Measurements from ENCODE around the gene HDGFL2. TPM values are rescaled to one million over a fixed set of nuclear protein-coding genes. Genes with fewer than 3 reads are reported as not detected.

Gene HDGFL2
- total RNA-seq, 1 experiment from 2014 or later: 108 TPM

- Histone ChIP-seq H3K79me1 (ENCODE audit: insufficient read depth, low read depth, low read length, poor library complexity, severe bottlenecking) (no peaks in the 10 kb centered on the region), H2BK120ac (ENCODE audit: low read depth, low read length, poor library complexity, severe bottlenecking) (no peak overlapping the region), H4K8ac (replicated peaks; ENCODE audit: insufficient read length, low read depth, low read length) (no peak overlapping the region), H2BK5ac (ENCODE audit: insufficient read length, low read length) (no peak overlapping the region), H2AFZ (ENCODE audit: low read length) (no peak overlapping the region), H3K56ac (ENCODE audit: insufficient read length, low read depth, low read length) (no peak overlapping the region), H2BK12ac (ENCODE audit: insufficient read length, low read depth, low read length) (no peak overlapping the region), H3K4me1 (ENCODE audit: insufficient read depth, low read length) (no peaks in the 10 kb centered on the region), H3K27me3 (ENCODE audit: insufficient read depth, low read length) (no peaks in the 10 kb centered on the region), H4K5ac (ENCODE audit: insufficient read length, low read depth, low read length) (no peak overlapping the region), H2AK5ac (ENCODE audit: insufficient read length, low read length) (no peak overlapping the region), H3K14ac (ENCODE audit: insufficient read depth, low read length) (no peak overlapping the region), H2BK20ac (ENCODE audit: low read depth, low read length, poor library complexity, severe bottlenecking) (no peak overlapping the region), H3K4ac (ENCODE audit: low read depth, low read length) (no peak overlapping the region), H3K9me3 (ENCODE audit: control insufficient read depth, low read depth, low read length) (no peaks in the 10 kb centered on the region), H3K23me2 (ENCODE audit: insufficient read length, low read depth, low read length, poor library complexity, severe bottlenecking) (no peaks in the 10 kb centered on the region), H4K91ac (ENCODE audit: insufficient read length, low read depth, low read length) (no peak overlapping the region), H3K18ac (ENCODE audit: insufficient read length, low read depth, low read length) (no peak overlapping the region), H3T11ph (ENCODE audit: low read length) (no peak overlapping the region), H3K27ac (ENCODE audit: insufficient read length, low read depth, low read length) (no peak overlapping the region), H3K9ac (ENCODE audit: extremely low read depth, insufficient read length, low read length) (no peak overlapping the region), H3K79me2 (ENCODE audit: insufficient read depth, low read length) (no peaks in the 10 kb centered on the region), H3K23ac (ENCODE audit: insufficient read length, low read depth, low read length) (no peak overlapping the region), H3K4me2 (ENCODE audit: insufficient read depth, insufficient read length, low read length) (no peak overlapping the region), H2BK15ac (ENCODE audit: low read depth, low read length) (no peak overlapping the region), H4K20me1 (ENCODE audit: control insufficient read depth, insufficient read depth, insufficient read length) (peaks cover 3% of the 10 kb centered on the region)
- TF ChIP-seq CTCF (conservative IDR thresholded peaks at IDR 0.05): no peak
- peaks cover 20 to 48% (median 42%) of the 10 kb centered on the region in 3 experiments; a peak in 6 of 7 replicates for H3K36me3 Mint-ChIP-seq (ENCODE audit: insufficient read depth in 1 of 3, low read depth in 3 of 3)
- no CpG with 5 or more reads among the region's 8 CpGs for WGBS (ENCODE audit: extremely low coverage, insufficient read length, low lambda C conversion rate)
- H3K4me3 Mint-ChIP-seq: no peak overlapping the region
- no peak for DNase-seq
- H3K4me1 Mint-ChIP-seq: no peaks in the 10 kb centered on the region
- no peak overlapping the region for H3K27ac Mint-ChIP-seq
- no peaks in the 10 kb centered on the region for H3K27me3 Mint-ChIP-seq (ENCODE audit: low read depth)
- no peaks in the 10 kb centered on the region for H3K9me3 Mint-ChIP-seq
These were observed 22.6 kb downstream of the HDGFL2 start for GRCh38 chr19:4494691-4495064.

Data from H9 (cell line).